GM12878 (cell line): ENCODE data around the gene TNNC2. TPM values are rescaled to one million over a fixed set of nuclear protein-coding genes. Genes with fewer than 3 reads are reported as not detected.
"Not testable (repeated sequence)": the region's sequence is repeated elsewhere in the genome, so short reads cannot be mapped to it uniquely, and the experiment has no call there.

Experiments
- ATAC-seq: fragments of 200-7000 bp; cut with Tn5 transposase; 3 replicates; pipeline ENCODE4 v1.9.1; 2020; ENCODE audit warnings: mild to moderate bottlenecking, moderate library complexity
- BruUV-seq: library from RNA; stranded (reverse); fragments of 400-500 nt; replicated peaks from 2 replicates; lab custom pipeline; 2021; lab: Mats Ljungman, UMichigan
- CTCF ChIA-PET: fragments of 300-600 bp; sonication (Branson Sonifier 250); formaldehyde crosslinking; extraction: SDS; loops from one replicate; lab custom pipeline; 2021; ENCODE audit warnings: inconsistent platforms; lab: Yijun Ruan, JAX
- POLR2A ChIA-PET: fragments of 350-600 bp; formaldehyde crosslinking; extraction: SDS; loops from one replicate; lab custom pipeline; 2021; ENCODE audit warnings: inconsistent platforms; lab: Charles Lee
- RAD21 ChIA-PET: fragments of 300-600 bp; sonication (Branson Sonifier 250); formaldehyde crosslinking; loops from one replicate; lab custom pipeline; 2023; ENCODE audit warnings: antibody characterized with exemption; ENCODE audit not compliant: unreplicated experiment; lab: Charles Lee
- SMC1A ChIA-PET: fragments of 300-600 bp; sonication (Branson Sonifier 250); formaldehyde crosslinking; loops from one replicate; lab custom pipeline; 2023; ENCODE audit not compliant: unreplicated experiment, uncharacterized antibody; lab: Charles Lee
- DNase-seq: peaks from one replicate; pipeline ENCODE4 v3.0.0-alpha.2; 2011; ENCODE audit warnings: low read depth, low spot score
- FAIRE-seq: peaks from 3 replicates; lab custom pipeline; 2011; peaks lifted over from hg19 to GRCh38; lab: Jason Lieb, UNC
- H2AFZ ChIP-seq: 2 replicates; pipeline ENCODE4 v1.6.0; 2011; ENCODE audit warnings: low read depth, low read length, control low read depth; ENCODE audit not compliant: control insufficient read depth
- H3K27ac ChIP-seq: 2 replicates; pipeline ENCODE4 v1.5.1; 2011; ENCODE audit warnings: control low read depth; ENCODE audit not compliant: control insufficient read depth, insufficient read depth
- H3K27me3 ChIP-seq, 2 experiments: replicated peaks in 1 of 2; 2 replicates each; pipeline versions ENCODE4 v1.6.0 to v1.6.1; 2011; ENCODE audit warnings: low read length in 1 of 2; ENCODE audit not compliant: control insufficient read depth in 2 of 2, insufficient read depth in 2 of 2
- H3K36me3 ChIP-seq, 2 experiments: 2 replicates each; pipeline ENCODE4 v1.5.1; 2011; ENCODE audit warnings: low read length in 1 of 2; ENCODE audit not compliant: control insufficient read depth in 2 of 2, insufficient read depth in 2 of 2
- H3K4me1 ChIP-seq: 2 replicates; pipeline ENCODE4 v1.6.1; 2011; ENCODE audit warnings: mild to moderate bottlenecking, low read length, moderate library complexity, mixed read lengths; ENCODE audit not compliant: control insufficient read depth, insufficient read depth
- H3K4me2 ChIP-seq: 2 replicates; pipeline ENCODE4 v1.6.0; 2011; ENCODE audit warnings: control low read depth; ENCODE audit not compliant: control insufficient read depth, insufficient read depth
- H3K4me3 ChIP-seq: fragments of 200-600 bp; sonication (generic); 2 replicates; pipeline ENCODE4 v1.5.1; 2016
- H3K79me2 ChIP-seq: 2 replicates; pipeline ENCODE4 v1.6.0; 2011; ENCODE audit warnings: low read length; ENCODE audit not compliant: control insufficient read depth, insufficient read depth
- H3K9ac ChIP-seq: 2 replicates; pipeline ENCODE4 v1.8.0; 2011; ENCODE audit warnings: low read length, control low read depth, mixed read lengths; ENCODE audit not compliant: control insufficient read depth, insufficient read depth
- H3K9me3 ChIP-seq: replicated peaks from 3 replicates; pipeline ENCODE4 v1.5.1; 2011; ENCODE audit warnings: mild to moderate bottlenecking, low read length; ENCODE audit not compliant: control insufficient read depth, insufficient read depth
- H4K20me1 ChIP-seq: 2 replicates; pipeline ENCODE4 v1.6.0; 2011; ENCODE audit not compliant: control insufficient read depth, insufficient read depth
- WGBS: methylation state at CpG from one replicate; pipeline ENCODE4 v1.1.6; 2016; ENCODE audit warnings: low lambda C conversion rate; ENCODE audit not compliant: insufficient replicate concordance, insufficient coverage; ENCODE audit errors: missing lambda C conversion rate; 5-methylcytosine and 5-hydroxymethylcytosine counted together
- in situ Hi-C: fragments of 300-500 bp; cut with MboI; formaldehyde crosslinking; loops from 9 replicates; pipeline ENCODE4 v1.14.3; 2018; ENCODE audit warnings: mixed read lengths
- intact Hi-C: fragments of 100-400 bp; cut with micrococcal nuclease; formaldehyde crosslinking; loops from one replicate; pipeline ENCODE4 v1.14.2; 2022; ENCODE audit not compliant: unreplicated experiment
- polyA plus RNA-seq, 11 experiments: library from polyadenylated mRNA; depleted of rRNA in 4 of 11; unstranded in 6 of 11; stranded (reverse) in 5 of 11; fragments of >200 nt; fragmentation: Nextera tagmentation in 4 of 11; fragmentation: Illumina TruSeq in 1 of 11; extraction: Ambion mirVana in 4 of 11; extraction: Trizol in 1 of 11; gene quantifications; 1 replicate in 1 of 11; 2 replicates in 10 of 11; pipeline versions ENCODE4 v1.2.1 to v1.2.3, GENCODE V29; 2011 to 2016; ENCODE audit warnings: inconsistent platforms in 2 of 11, missing spikeins in 2 of 11, low read depth in 1 of 11
- total RNA-seq, 4 experiments: library from RNA; depleted of rRNA in 3 of 4; stranded (reverse); fragments of >200 nt in 3 of 4; fragmentation: Illumina TruSeq in 1 of 4; extraction: Trizol in 1 of 4; gene quantifications; 2 replicates each; pipeline versions ENCODE4 v1.2.1 to v1.2.3, GENCODE V29; 2013 to 2021

The TNNC2 gene
- total and polyA plus RNA-seq, 10 of the 15 experiments (the other 5 are each of a cell fraction or from before 2014, with no cell fraction given): 0.37 TPM; not detected in 9

GRCh38 chr20:45797955-45798354, 29.2 kb downstream of the TNNC2 start:
- DNase-seq, H3K79me2 ChIP-seq, H3K4me1 ChIP-seq, ATAC-seq, H3K4me3 ChIP-seq, H3K27ac ChIP-seq, H3K9me3 ChIP-seq, H3K36me3 ChIP-seq, in situ Hi-C loops, H4K20me1 ChIP-seq, intact Hi-C loops, FAIRE-seq, H3K4me2 ChIP-seq, H3K27me3 ChIP-seq, POLR2A ChIA-PET, H2AFZ ChIP-seq, H3K9ac ChIP-seq, BruUV-seq: not testable (repeated sequence)
- WGBS: 100% methylated on average over 2 of the region's 3 CpGs
- SMC1A ChIA-PET: interaction anchor here (0.9 to 2.8 kb wide), 7 partner anchors 10 to 207 kb away, joined by 3 to 35 read pairs (median 3); no protein-coding TSS in a partner anchor
- CTCF ChIA-PET: interaction anchor here (0.9 to 5.0 kb wide), 13 partner anchors 8 to 821 kb away, joined by 3 to 120 read pairs (median 17); partner anchors contain the start of genes ACOT8, PCIF1, ZSWIM1 and ZSWIM3
- RAD21 ChIA-PET: interaction anchor here (1.0 to 2.3 kb wide), 3 partner anchors 45 to 165 kb away, joined by 3 to 22 read pairs (median 3); no protein-coding TSS in a partner anchor

DNA sequence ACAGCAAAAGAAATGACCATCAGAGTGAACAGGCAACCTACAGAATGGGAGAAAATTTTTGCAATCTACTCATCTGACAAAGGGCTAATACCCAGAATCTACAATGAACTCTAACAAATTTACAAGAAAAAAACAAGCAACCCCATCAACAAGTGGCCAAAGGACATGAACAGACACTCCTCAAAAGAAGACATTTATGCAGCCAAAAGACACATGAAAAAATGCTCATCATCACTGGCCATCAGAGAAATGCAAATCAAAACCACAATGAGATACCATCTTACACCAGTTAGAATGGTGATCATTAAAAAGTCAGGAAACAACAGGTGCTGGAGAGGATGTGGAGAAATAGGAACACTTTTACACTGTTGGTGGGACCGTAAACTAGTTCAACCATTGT, 29.6 kb downstream of the TNNC2 start:
- H3K9ac ChIP-seq, H2AFZ ChIP-seq, SMC1A ChIA-PET, H3K4me1 ChIP-seq, H3K36me3 ChIP-seq, H3K79me2 ChIP-seq, H3K9me3 ChIP-seq, DNase-seq, intact Hi-C loops, in situ Hi-C loops, ATAC-seq, FAIRE-seq, H3K4me3 ChIP-seq, H4K20me1 ChIP-seq, H3K27me3 ChIP-seq, POLR2A ChIA-PET, H3K4me2 ChIP-seq, H3K27ac ChIP-seq, RAD21 ChIA-PET, BruUV-seq: not testable (repeated sequence)
- CTCF ChIA-PET: interaction anchor here (5.0 kb wide), 1 partner anchor 173 kb away, joined by 64 read pairs; no protein-coding TSS in a partner anchor
- no CpG with 5 or more reads among the region's 1 CpG for WGBS
